NCI-H345 (cell line): ENCODE measurements around the gene CHAF1B.

ENCODE experiments used
- DNase-seq: peaks from one replicate; lab custom pipeline; 2025; lab: John Stamatoyannopoulos, UW

Gene CHAF1B

DNA sequence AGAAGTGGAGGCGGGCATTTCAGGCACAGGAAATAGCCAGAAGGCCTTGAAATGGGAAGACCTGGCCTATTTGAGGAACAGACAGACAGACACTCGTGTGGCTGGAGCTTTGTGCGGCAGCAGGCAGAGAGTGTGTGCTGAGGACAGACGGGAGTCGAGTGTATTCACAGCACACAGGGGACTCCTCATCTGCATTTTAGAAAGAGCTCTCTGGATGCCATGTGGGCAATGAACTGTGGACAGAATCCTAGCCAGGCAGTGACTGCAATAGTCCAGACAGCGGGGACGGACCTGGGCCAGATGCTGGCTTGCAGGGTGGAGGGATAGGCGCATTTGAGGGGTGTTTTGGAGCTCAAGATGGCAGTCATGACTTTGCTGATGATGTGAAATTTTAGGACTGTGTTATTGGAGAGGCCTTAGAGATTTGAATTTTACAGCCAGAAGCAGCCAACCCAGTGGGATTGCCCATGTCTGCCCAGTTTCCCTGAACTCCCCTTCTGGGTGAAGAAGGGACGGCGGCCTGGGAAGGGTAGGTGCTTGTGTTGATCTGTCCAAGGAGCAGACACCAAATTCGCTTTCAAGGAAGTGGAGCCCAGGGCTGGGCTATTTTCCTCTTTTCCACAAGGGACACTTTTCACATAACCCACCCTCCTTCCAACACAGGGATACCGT is 43.7 kb downstream of the CHAF1B start:
- DNase-seq = no peak

DNA sequence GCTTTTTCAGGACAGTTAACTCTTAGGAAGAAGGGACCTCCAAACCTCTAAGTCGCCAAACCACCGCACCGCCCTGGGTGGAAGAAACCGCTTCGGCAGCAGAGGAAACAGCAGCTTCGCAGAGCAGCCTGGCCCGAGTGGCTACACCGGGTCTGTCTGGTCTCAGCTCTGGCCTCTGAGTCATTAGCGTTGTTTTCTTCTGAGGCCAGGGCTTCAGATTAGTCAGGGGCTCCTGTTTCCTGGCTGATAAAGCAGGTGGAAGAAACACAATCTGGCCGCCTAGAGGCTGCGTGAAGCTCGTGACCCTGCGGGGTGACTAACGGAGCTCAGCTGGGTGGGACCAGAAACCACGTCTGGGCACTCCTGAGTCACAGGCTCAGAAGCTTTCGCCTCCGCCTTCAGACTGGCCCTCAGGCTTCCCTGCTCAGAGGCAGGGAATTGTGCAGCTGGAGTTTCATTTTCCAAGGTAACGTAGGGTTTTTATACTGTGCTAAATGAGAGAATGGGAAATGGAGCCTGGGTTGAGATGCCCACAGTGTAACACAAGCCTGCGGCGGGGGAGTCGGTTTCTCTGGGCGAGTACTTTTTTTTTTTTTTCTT is 44.9 kb downstream of the CHAF1B start:
- DNase-seq = no peak

DNA sequence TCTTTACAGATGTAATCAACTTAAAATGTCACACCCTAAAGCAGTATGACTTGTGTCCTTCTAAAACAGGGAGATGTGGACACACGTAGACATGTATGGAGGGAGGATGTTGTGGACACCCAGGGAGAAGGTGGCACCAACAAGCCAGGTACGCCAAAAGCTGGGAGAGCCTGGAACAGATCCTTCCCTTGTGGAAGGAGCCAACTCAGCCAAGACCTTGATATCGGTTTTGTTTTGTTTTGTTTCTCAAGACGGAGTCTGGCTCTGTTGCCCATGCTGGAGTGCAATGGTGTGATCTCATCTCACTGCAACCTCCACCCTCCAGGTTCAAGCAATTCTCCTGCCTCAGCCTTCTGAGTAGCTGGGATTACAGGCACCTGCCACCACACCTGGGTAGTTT is 45.6 kb downstream of the CHAF1B start:
- no peak for DNase-seq

DNA sequence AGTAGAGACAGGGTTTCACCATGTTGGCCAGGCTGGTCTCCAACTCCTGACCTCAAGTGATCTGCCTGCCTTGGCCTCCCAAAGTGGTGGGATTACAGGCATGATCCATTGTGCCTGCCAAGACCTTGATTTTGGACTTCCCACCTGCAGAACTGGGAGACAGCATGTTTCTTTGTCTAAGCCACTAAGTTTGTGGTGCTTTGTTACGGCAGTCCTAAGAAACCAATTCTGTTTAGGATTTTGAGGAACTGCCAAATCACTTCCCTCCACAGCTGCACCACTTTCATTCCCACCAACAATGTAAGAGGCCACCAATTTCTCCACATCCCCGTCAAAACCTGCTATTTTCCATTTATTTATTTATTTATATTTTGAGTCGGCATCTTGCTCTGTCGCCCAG is 46.1 kb downstream of the CHAF1B start:
- no peak for DNase-seq

DNA sequence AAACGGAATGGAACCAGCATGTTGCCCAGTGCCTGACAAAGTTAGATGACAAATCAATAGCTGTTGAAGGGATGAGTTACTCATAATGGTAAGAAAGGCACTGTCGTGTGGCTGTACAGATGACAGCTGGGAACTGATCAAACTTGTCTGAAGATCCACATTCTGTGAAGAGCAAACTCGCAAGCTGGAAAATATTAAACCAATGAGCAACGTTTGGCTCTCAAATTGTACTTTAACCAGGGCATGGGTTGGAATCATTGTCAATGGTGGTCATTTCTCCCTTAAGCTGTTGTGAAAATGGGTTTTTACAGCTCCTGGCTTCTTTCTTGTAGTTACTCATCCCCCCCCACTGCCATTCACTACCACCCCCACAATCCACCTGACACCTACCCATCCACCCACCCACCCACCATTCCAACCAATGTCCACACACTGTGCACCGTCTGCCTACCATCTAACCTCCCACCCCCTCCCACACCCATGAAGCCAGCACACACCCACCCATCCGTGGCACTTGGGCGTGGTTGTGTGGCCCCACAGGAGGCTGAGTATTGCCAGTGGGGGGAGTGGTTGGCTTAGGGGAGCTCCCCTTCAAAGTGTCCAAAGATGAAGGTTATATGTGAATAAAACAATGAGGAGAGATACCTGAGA is 48.0 kb downstream of the CHAF1B start:
- DNase-seq = no peak

DNA sequence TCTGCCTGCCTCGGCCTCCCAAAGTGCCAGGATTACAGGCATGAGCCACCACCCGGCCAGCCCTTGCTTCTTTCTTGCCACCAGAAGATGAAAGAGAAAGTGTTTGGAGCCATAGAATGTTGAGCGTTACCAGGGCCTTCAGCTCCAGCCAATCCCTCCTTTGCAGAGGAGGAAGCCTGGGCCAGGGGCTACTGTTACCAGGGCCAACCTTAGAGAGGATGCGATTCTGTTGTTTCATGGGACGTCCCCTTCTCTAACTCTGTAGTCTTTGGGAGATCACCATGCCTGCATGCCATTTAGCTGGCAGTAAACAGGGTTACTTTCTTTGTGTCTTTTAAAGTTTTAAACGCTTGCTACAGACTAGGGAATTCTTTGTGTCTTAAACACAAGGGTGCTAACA is 49.0 kb downstream of the CHAF1B start:
- no peak for DNase-seq

DNA sequence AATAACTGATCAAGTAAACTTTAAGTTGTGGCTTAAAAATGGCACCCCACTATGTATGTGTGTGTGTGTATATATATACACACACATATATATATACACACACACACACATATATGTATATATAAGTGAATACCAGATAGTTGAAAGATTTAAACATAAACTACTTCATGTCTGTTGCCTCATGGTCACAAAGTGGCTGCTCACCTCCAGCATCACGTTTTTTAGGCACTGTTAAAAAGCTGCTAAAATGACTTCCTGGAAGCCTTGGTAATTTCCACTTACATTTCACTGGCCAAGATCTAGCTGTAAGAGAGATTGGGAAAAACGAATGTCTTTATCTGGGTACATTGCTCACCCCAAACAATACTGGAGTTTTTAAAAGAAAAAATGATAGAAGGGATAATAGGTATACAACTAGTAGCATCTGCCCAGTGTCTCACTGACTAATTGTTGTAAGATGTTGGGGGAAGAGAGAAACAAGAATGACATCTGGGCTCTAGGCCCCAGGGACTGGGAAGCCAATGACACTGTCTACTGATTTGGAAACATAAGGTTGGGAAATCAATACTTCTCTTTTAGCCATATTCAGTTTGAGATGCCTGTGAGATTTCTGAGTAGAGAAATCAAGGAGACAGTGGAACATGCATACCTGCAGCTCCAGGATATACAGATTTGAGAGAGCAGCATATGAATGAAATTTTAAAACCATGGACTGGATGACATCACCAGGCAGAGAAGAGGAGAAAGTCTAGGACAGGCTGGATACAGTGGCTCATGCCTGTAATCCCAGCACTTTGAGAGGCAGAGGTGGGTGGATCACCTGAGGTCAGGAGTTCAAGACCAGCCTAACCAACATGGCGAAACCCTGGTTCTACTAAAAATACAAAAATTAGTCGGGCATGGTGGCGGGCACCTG is 51.9 kb downstream of the CHAF1B start:
- DNase-seq = no peak

DNA sequence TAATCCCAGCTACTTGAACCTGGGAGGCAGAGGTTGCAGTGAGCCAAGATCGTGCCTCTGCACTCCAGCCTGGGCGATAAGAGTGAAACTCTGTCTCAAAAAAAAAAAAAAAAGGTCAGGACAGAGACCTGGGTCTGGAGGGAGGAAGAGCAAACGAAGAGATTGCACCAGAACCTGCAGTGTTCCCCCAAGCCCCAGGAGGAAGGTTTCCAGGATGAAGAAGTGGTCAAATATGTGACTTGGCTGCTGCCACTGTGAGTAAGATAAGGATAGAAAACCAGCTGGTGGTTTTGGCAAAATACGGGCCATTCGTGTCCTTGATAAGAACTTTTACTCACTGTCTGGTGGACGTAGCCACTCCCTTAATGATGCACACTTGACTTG is 52.5 kb downstream of the CHAF1B start:
- no peak for DNase-seq

DNA sequence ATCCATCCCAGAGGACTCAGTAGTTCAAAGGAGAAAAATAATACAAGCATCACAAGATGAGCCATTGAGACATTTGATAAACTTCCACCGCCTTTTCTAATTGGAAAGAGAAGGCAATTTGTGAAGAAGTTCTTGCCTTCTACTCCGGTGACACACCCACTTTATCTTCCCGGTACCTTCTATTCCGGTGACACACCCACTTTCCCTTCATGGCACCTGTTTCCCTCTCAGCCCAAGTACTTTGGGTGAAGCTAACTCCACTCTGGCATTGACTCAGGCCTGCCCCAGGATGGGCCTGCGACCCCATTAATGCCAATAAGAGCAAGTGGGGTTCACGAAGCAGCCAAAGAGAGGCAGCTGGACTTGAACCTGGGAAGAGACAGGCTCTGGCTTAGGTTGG is 56.5 kb downstream of the CHAF1B start:
- DNase-seq = no peak

DNA sequence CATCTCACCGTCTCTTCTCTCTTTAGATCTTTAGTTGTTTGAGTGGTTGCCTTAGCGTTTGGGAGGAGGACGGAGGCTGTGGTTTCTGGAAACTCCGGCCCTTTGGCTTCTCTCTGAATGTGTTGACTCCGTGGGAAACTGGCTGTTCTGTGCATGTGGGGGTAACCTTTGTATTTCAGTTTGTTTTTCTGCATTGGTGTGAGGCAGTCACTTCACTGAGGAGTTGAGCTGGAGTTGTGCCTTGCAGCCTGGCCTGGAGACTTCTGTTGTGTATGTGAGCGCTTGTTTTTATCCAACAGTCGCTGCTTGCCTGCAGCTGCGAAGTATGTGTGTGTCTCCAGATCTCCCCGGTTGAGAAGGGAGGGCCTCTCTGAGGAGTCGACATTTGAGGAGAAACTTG is 61.1 kb downstream of the CHAF1B start:
- DNase-seq = no peak

DNA sequence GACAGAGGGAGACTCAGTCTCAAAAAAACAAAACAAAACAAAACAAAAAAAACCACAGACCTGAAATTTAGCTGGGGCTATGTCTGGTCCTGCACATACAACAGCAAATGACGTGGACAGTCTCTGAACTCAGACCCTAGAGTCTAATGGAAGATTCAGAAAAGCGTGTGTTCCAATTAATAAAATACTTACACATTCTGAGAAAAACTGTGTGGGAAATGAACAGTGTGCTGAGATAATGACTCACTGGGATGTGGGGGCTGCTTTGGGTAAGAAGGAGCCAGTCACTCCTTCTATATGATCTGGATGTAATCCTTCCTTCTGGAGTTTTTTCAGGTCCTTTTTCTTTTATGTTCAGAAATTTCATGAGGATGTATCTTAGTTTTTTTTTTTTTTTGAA is 65.3 kb downstream of the CHAF1B start:
- DNase-seq = no peak

DNA sequence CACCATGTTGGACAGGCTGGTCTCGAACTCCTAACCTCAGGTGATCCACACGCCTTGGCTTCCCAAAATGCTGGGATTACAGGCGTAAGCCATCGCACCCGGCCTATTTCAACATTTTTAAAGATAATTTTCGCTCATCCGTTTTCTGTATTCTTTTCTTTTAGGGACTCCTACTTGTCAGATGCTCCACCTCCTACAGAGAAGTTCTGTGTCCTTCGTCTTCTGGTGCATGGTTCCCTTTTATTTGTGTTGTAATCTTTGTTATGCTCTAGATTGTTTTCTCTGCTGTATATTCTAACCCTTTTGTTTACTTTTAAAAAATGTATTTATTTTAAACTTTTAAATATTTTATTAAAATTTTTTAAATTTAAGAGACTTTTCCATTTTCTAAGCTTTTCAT is 66.3 kb downstream of the CHAF1B start:
- no peak for DNase-seq

DNA sequence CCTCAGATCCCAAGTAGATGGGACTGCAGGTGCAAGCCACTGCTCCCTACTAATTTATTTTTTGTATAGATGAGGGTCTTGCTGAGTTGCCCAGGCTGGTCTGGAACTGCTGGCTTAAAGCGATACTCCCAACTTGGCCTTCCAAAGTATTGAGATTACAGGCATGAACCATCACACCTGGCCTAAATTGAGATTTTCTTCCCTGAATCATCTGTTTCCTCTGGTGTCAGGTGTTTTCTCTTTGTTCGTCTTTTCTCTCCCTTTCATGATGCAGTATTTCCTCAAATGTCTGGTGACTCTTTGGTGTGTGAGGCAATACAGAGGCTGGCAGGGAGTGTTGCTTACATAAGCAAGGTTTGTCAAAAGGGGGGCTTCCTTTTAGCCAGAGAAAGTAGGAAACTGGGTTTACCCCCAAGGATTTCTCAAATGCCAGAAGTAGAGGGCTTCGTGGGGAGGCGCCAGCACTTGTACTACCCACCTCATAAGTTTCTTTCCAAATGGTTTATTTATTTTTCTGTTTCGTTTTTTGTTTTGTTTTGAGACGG is 67.2 kb downstream of the CHAF1B start:
- no peak for DNase-seq

DNA sequence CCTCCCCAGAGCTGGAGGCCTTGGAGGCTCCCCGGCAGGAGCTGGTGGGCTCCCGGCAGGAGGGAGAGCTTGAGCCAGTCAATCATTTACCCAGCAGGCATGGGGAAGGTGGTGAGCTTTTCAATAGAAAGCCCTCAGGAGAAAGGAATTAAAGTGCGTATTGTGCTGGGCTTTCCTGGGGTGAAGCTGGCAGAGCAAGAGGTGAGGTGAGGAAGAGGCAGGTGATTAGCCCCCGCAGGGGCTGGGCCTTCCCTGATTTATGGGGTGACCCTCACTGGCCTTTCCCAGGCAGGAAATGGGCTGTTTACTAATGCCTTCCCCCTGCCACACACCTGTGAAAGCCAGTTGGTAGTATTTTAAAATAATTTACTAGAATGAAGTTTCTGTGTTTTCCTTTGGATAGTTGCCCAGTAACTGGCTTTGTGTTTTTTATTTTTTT is 68.9 kb downstream of the CHAF1B start:
- peak; percentile 43 for DNase-seq

DNA sequence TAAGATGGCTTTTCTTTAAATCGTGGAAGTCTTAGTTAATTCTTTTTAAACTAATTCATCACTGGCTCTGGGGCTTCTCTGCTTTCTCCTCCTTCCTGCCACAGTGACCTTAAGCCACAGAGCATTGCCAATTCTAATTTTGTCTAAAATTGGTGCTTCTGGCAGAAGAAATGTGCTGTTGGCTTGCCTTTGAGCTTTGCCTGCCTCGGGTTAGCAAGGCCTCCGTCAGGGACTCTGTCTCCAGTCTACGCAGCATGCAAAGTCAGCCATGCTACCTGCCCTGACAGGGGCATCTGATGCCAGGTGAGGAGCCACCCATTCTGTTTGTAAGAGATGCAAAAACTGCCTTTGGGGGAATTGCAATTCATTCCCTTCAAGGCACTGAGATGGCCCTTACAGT is 69.5 kb downstream of the CHAF1B start:
- DNase-seq = no peak

DNA sequence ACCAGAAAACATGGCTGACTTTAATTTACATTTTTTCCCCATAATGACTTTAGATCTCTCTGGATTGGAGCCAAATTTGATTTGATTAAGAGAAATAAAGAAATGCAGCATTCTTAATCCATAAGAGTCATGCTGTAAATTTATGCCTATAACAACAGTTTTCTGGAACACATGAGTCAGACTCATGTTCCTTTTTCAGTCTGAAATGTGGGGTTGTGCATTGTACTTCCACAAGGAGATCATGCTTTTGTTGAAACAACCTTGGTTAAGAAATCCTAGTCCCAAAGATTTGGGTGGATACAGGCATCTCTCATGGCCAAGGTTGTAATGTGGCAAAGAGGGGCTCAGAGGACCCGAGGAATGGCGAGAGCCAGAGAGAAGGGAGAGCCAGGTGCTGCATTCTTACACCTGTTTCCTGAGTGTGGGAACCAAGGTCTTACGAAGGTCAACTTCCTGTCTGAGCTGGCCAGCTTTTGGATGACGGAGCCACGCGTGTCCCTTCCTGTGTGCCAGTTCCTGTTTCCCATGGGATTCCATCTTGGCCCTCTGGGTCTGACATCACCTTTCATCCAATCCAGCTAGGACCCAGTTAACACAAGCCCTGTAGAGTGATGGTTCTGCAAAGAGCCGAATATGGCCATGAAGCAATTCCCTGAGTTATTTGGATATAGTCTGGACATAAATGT is 71.7 kb downstream of the CHAF1B start:
- DNase-seq = no peak

DNA sequence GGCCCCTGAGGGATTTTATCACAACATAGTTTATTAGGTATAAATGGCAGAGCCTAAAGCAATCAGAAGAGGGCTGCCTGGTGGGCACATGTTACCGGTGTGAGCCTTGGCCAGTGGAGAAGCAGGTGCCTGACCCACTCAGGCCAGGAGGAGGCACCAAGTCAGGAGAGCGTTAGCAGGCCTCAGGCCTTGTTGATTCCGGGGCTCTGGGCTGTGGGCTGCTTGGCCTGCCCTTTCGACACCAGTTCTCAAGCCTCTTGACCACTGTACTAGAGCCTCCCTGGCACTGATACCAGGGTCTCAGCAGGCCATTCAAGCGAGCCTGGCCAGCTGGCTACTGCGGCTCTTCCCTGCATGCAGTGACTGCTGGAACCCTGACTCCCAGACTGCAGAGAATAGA is 73.9 kb downstream of the CHAF1B start:
- DNase-seq = no peak

DNA sequence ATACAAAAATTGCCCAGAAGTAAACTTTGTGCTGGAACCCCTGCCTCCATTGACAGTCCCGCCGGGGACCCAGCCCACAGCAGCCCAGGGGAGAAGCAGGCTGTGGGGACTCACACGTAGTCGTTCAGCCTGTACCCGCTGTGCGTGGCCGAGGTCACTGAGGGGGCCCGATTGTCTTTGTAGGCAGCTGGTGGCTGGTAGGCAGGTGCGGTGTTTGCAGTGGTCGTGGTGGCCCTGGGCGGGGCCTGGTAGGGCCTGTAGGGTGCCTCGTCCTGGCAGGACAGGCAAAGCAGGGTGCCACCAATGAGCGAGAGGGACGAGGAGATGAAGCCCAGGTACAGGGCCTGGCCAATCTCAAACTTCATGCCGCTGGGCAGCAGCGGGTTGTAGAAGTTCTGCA is 75.7 kb downstream of the CHAF1B start:
- no peak for DNase-seq

DNA sequence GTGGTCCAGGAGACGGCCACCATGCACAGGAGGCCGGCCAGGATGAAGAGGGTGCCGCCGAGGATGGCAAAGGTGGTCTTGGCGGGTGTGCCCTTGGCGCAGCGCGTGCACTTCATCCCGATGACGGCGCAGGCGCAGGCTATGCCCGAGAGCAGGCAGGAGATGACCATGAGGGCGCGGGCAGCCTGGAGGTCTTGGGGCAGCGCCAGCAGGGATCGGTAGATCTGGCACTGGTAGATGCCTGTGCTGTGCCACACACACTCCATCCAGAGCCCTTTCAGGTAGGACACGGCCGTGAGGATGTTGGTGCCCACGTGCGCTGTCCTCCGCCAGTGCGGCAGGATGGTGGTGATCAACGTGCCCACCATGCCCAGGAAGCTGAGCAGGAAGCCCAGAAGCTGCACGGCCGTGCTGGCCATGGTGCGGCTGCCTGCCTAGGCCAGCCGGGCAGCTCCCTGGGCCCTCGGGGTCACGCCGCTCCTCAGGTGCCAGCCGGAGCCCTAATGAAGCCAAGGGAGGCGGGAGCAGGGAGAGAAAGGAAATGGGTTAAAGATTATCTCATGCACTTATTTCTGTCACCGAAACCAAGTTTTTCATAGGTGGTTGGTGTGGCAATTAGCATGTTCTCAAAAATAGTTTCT is 76.2 kb downstream of the CHAF1B start:
- no peak for DNase-seq

DNA sequence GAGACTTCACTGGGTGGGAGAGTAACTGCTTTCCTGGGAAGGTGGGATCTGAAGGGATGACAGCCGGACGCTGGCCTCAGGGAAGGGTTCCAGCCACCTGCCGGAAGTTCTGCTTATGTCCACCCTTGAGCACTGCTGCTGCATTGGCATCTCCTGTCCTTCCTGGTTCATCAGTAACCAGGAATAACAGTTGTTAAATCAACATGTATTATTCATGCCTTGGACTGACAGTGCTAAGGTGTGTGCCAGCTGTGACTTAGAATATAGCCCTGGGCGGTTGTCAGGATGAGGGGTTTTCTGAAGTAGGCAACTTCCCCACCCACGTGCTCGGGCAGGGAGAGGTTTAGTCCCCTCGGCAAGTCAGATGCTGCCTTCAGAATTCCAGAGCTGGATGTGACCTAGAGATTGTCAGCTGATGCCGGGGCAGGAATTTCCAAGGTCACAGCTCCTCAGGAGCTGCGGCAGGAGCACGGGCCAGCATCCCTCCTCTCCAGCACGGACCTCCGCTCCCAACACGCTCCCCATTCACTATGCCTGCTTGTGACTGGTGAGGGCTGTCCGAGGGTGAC is 76.8 kb downstream of the CHAF1B start:
- DNase-seq = no peak

DNA sequence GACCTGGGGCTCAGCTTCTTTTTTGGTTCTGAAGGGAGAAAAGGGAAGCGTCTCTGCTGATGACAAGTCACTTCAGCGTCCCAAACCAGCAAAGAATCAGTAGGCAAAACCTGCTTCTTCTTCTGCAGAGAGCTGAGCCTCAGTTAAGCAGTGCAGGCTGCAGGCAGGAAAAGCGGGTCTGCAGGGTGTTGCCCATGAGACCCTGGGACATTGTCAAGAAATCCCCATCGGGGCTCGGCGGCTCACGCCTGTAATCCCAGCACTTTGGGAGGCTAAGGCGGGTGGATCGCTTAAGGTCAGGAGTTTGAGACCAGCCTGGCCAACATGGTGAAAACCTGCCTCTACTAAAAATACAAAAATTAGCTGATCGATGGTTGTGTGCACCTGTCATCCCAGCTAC is 78.0 kb downstream of the CHAF1B start:
- DNase-seq = no peak
